HG03135 (cell line): Measurements from ENCODE around the gene ZNF844.
"Not testable (repeated sequence)": the region's sequence is repeated elsewhere in the genome, so short reads cannot be mapped to it uniquely, and the experiment has no call there.

ENCODE experiments used
- ATAC-seq: cut with Tn5 transposase; IDR thresholded peaks from one replicate; pipeline ENCODE4 v1.9.1; 2021; ENCODE audit warnings: mild to moderate bottlenecking, moderate library complexity; ENCODE audit not compliant: unreplicated experiment

Gene ZNF844

GRCh38 chr19:12064590-12065538 lies at the start of gene ZNF844:
Gene ZNF844, plus strand, starts transcription at chr19:12064731. Its CDS starts 143 bp downstream, at chr19:12064874.
- peak; percentile 61 for ATAC-seq

- no peak for ATAC-seq
Observed at GRCh38 chr19:12015015-12015752, 49.3 kb upstream of the ZNF844 start.

- ATAC-seq, result no peak
Observed at GRCh38 chr19:12015753-12016116, 48.8 kb upstream of the ZNF844 start.

- no peak for ATAC-seq
Observed at GRCh38 chr19:12034198-12034597, 30.3 kb upstream of the ZNF844 start.

- ATAC-seq, result no peak
Observed at GRCh38 chr19:12034620-12035019, 29.9 kb upstream of the ZNF844 start.

- peak; percentile 96 for ATAC-seq
Observed at GRCh38 chr19:12035220-12036172, 29.0 kb upstream of the ZNF844 start, which contains the start of gene ZNF433. Gene ZNF433, minus strand, starts transcription at chr19:12035679. Its CDS starts 140 bp downstream, at chr19:12035539.

- no peak for ATAC-seq
Observed at GRCh38 chr19:12042893-12043292, 21.6 kb upstream of the ZNF844 start.

- no peak for ATAC-seq
Observed at GRCh38 chr19:12043752-12044422, 20.6 kb upstream of the ZNF844 start.

GRCh38 chr19:12047868-12048267 lies 16.7 kb upstream of the ZNF844 start:
- no peak for ATAC-seq

GRCh38 chr19:12052091-12052496 lies 12.4 kb upstream of the ZNF844 start:
- ATAC-seq, result peak; percentile 21

- ATAC-seq, result peak; percentile 72
Observed at GRCh38 chr19:12052497-12053169, 11.9 kb upstream of the ZNF844 start, which contains the start of gene ZNF878. Gene ZNF878, minus strand, starts transcription at chr19:12052961. Its CDS starts 160 bp downstream, at chr19:12052801.

- no peak for ATAC-seq
Observed at GRCh38 chr19:12055784-12056183, 8.7 kb upstream of the ZNF844 start.

- no peak for ATAC-seq
Observed at GRCh38 chr19:12075538-12076139, 11.1 kb downstream of the ZNF844 start.

GRCh38 chr19:12076331-12076730 lies 11.8 kb downstream of the ZNF844 start:
- ATAC-seq, result not testable (repeated sequence)

- no peak for ATAC-seq
Observed at GRCh38 chr19:12077375-12077774, 12.8 kb downstream of the ZNF844 start.

GRCh38 chr19:12083336-12083735 lies 18.8 kb downstream of the ZNF844 start:
- not testable (repeated sequence) for ATAC-seq

GRCh38 chr19:12085074-12085818 lies 20.7 kb downstream of the ZNF844 start:
- ATAC-seq, result no peak

- no peak for ATAC-seq
Observed at GRCh38 chr19:12090807-12091206, 26.3 kb downstream of the ZNF844 start.
